SIG-M5 (cell line): ENCODE results near the gene IL17RE.
A peak's percentile ranks its signal among the peaks of the same experiment; 100 is the strongest.
"Not testable (repeated sequence)": the region's sequence is repeated elsewhere in the genome, so short reads cannot be mapped to it uniquely, and the experiment has no call there.

Experiments
- DNase-seq: peaks from one replicate; lab custom pipeline; 2025; lab: John Stamatoyannopoulos, UW

Gene IL17RE

GRCh38 chr3:9879830-9880549 lies 22.7 kb upstream of the IL17RE start, which contains the start of gene CIDEC:
Gene CIDEC, minus strand, starts transcription at chr3:9880253. Its CDS starts 1,767 bp downstream, at chr3:9878486.
- no peak for DNase-seq

- no peak for DNase-seq
Measured at GRCh38 chr3:9881441-9881840, 21.2 kb upstream of the IL17RE start.

- no peak for DNase-seq
Measured at GRCh38 chr3:9883706-9884554, 18.7 kb upstream of the IL17RE start.

- no peak for DNase-seq
Measured at GRCh38 chr3:9884555-9885165, 18.0 kb upstream of the IL17RE start.

GRCh38 chr3:9886328-9886727 lies 16.3 kb upstream of the IL17RE start:
- DNase-seq: no peak

GRCh38 chr3:9887480-9887879 lies 15.2 kb upstream of the IL17RE start:
- DNase-seq: peak; percentile 26

GRCh38 chr3:9888540-9888939 lies 14.1 kb upstream of the IL17RE start:
- DNase-seq: no peak

GRCh38 chr3:9889405-9889804 lies 13.2 kb upstream of the IL17RE start:
- DNase-seq: no peak

GRCh38 chr3:9890249-9891071 lies 12.2 kb upstream of the IL17RE start, which contains the start of gene JAGN1:
Gene JAGN1, plus strand, starts transcription at chr3:9890610. Its CDS starts 113 bp downstream, at chr3:9890723.
- DNase-seq: peak; percentile 30

GRCh38 chr3:9891072-9891622 lies 11.5 kb upstream of the IL17RE start:
- DNase-seq: no peak

GRCh38 chr3:9893739-9894138 lies 8.9 kb upstream of the IL17RE start:
- DNase-seq: no peak

GRCh38 chr3:9895715-9896114 lies 6.9 kb upstream of the IL17RE start:
- DNase-seq: not testable (repeated sequence)

- DNase-seq: not testable (repeated sequence)
Measured at GRCh38 chr3:9896755-9897407, 5.8 kb upstream of the IL17RE start.

GRCh38 chr3:9897408-9898372 lies 5.0 kb upstream of the IL17RE start:
- no peak for DNase-seq

- no peak for DNase-seq
Measured at GRCh38 chr3:9898467-9899241, 4.0 kb upstream of the IL17RE start.

- no peak for DNase-seq
Measured at GRCh38 chr3:9899289-9899791, 3.3 kb upstream of the IL17RE start.

GRCh38 chr3:9900965-9901415 lies 1.7 kb upstream of the IL17RE start:
- DNase-seq: not testable (repeated sequence)

- no peak for DNase-seq
Measured at GRCh38 chr3:9901967-9902366, 681 bp upstream of the IL17RE start.

GRCh38 chr3:9903238-9903624 lies 583 bp downstream of the IL17RE start:
- DNase-seq: no peak
